A549 treated with CORT108297 at 1 μM for 4 hours (cell line): ENCODE data around the gene OCIAD2. TPM values are rescaled to one million over a fixed set of nuclear protein-coding genes. Genes with fewer than 3 reads are reported as not detected.

Source experiments
- total RNA-seq: library from RNA; stranded (reverse); fragments of 200-300 nt; extraction: Qiagen RNA extraction; gene quantifications from 5 replicates; pipeline ENCODE4 v1.2.3, GENCODE V29; 2022

The OCIAD2 gene
- total RNA-seq: 106 to 160 TPM (median 114 TPM) in 5 replicates

GRCh38 chr4:48906206-48907173 is at the start of gene OCIAD2:
Gene OCIAD2 (minus strand): TSS chr4:48906774. CDS start chr4:48904549, 2,225 bp downstream.

Other genes with a start within 250 kb of the OCIAD2 start
- 7.7 to 12.6 TPM (median 10.1 TPM) in 5 replicates for gene FRYL, start 126.5 kb downstream of the OCIAD2 start, total RNA-seq
- gene OCIAD1, start 75.7 kb downstream of the OCIAD2 start, total RNA-seq: 118 to 198 TPM (median 127 TPM) in 5 replicates
- not detected in 5 replicates for gene CWH43, start 79.5 kb upstream of the OCIAD2 start, total RNA-seq